ENCODE data around the gene SSTR1.

GRCh38 chr14:38198425-38198824 lies 9.3 kb upstream of the SSTR1 start:
- no peak for TF ChIP-seq POLR2A (IDR thresholded peaks at IDR 0.05)
- no peak for TF ChIP-seq CTCF (IDR thresholded peaks at IDR 0.05)

Data from uterus (tissue), 2 donors.